Breast epithelium (tissue), 3 donors: ENCODE measurements around the gene FBXW12.

ENCODE experiments used
- CTCF ChIP-seq, 3 donors: fragments of 450-650 bp; IDR thresholded peaks; one replicate each; pipeline ENCODE4 v1.5.1; 2016 to 2017; ENCODE audit warnings: antibody characterized with exemption in 3 of 3, mild to moderate bottlenecking in 3 of 3, moderate library complexity in 3 of 3
- POLR2A ChIP-seq: fragments of 450-650 bp; IDR thresholded peaks from one replicate; pipeline ENCODE4 v1.6.1; 2016; ENCODE audit warnings: antibody characterized with exemption, mild to moderate bottlenecking, moderate library complexity
- POLR2AphosphoS5 ChIP-seq, 3 donors: sonication (generic); formaldehyde crosslinking; IDR thresholded peaks; one replicate each; pipeline ENCODE4 v1.6.1; 2017; ENCODE audit warnings: antibody characterized with exemption in 3 of 3

GRCh38 chr3:48404440-48405342 lies 32.7 kb downstream of the FBXW12 start:
- TF ChIP-seq POLR2A (no peak), CTCF (IDR thresholded peaks at IDR 0.05) (no peak), POLR2AphosphoS5 (IDR thresholded peaks at IDR 0.05) (no peak)
